ENCODE results near the gene TACC2.

The TACC2 gene

GRCh38 chr10:122295451-122295809 lies 306.5 kb downstream of the TACC2 start:
- Histone ChIP-seq H3K36me3 (ENCODE audit: insufficient read depth, low read length) (no peaks in the 10 kb centered on the region), H3K27ac (ENCODE audit: low read depth, low read length, poor library complexity, severe bottlenecking) (no peak overlapping the region), H3K4me1 (ENCODE audit: insufficient read depth, low read length, severe bottlenecking) (no peaks in the 10 kb centered on the region), H3K9ac (ENCODE audit: low read length) (no peak overlapping the region), H3K27me3 (ENCODE audit: insufficient read depth, low read length) (no peaks in the 10 kb centered on the region; the same call in 1 of the 2 replicates), H3K9me2 (ENCODE audit: low read depth, low read length) (no peaks in the 10 kb centered on the region), H3F3A (ENCODE audit: insufficient read depth, low read length) (no peaks in the 10 kb centered on the region), H3K4me3 (ENCODE audit: low read depth, low read length, poor library complexity, severe bottlenecking) (no peak overlapping the region), H3K4me2 (ENCODE audit: low read length) (no peak overlapping the region), H2AFZ (ENCODE audit: low read length) (no peak overlapping the region), H4K20me1 (ENCODE audit: insufficient read depth, low read length) (no peaks in the 10 kb centered on the region), H3K9me3 (ENCODE audit: low read length) (no peaks in the 10 kb centered on the region), H3K79me2 (ENCODE audit: insufficient read depth, low read length) (no peaks in the 10 kb centered on the region)
- no peak for TF ChIP-seq CTCF (IDR thresholded peaks at IDR 0.05; ENCODE audit: low read length)
- no peak for TF ChIP-seq EZH2 (IDR thresholded peaks at IDR 0.05; ENCODE audit: borderline replicate concordance, low read length)

GRCh38 chr10:122296363-122297120 lies 307.6 kb downstream of the TACC2 start:
- no peak overlapping the region for H3K4me2 ChIP-seq (ENCODE audit: low read length)
- no peaks in the 10 kb centered on the region for H3K9me3 ChIP-seq (ENCODE audit: low read length)
- H3K79me2 ChIP-seq (ENCODE audit: insufficient read depth, low read length): no peaks in the 10 kb centered on the region
- H3K36me3 ChIP-seq (ENCODE audit: insufficient read depth, low read length): no peaks in the 10 kb centered on the region
- H3K27ac ChIP-seq (ENCODE audit: low read depth, low read length, poor library complexity, severe bottlenecking): no peak overlapping the region
- H3F3A ChIP-seq (ENCODE audit: insufficient read depth, low read length): no peaks in the 10 kb centered on the region
- H2AFZ ChIP-seq (ENCODE audit: low read length): no peak overlapping the region
- TF ChIP-seq CTCF (IDR thresholded peaks at IDR 0.05; ENCODE audit: low read length) (no peak), EZH2 (IDR thresholded peaks at IDR 0.05; ENCODE audit: borderline replicate concordance, low read length) (no peak)
- no peaks in the 10 kb centered on the region for H3K9me2 ChIP-seq (ENCODE audit: low read depth, low read length)
- H3K4me1 ChIP-seq (ENCODE audit: insufficient read depth, low read length, severe bottlenecking): no peaks in the 10 kb centered on the region
- no peaks in the 10 kb centered on the region for H4K20me1 ChIP-seq (ENCODE audit: insufficient read depth, low read length)
- H3K4me3 ChIP-seq (ENCODE audit: low read depth, low read length, poor library complexity, severe bottlenecking): no peak overlapping the region
- no peaks in the 10 kb centered on the region; the same call in 1 of the 2 replicates for H3K27me3 ChIP-seq (ENCODE audit: insufficient read depth, low read length)
- no peak overlapping the region for H3K9ac ChIP-seq (ENCODE audit: low read length)

- no peak overlapping the region for H3K4me2 ChIP-seq (ENCODE audit: low read length)
- no peaks in the 10 kb centered on the region for H3K4me1 ChIP-seq (ENCODE audit: insufficient read depth, low read length, severe bottlenecking)
- H4K20me1 ChIP-seq (ENCODE audit: insufficient read depth, low read length): no peaks in the 10 kb centered on the region
- no peak overlapping the region for H3K9ac ChIP-seq (ENCODE audit: low read length)
- H3K27me3 ChIP-seq (ENCODE audit: insufficient read depth, low read length): no peaks in the 10 kb centered on the region; the same call in 1 of the 2 replicates
- H3K9me2 ChIP-seq (ENCODE audit: low read depth, low read length): no peaks in the 10 kb centered on the region
- H3F3A ChIP-seq (ENCODE audit: insufficient read depth, low read length): no peaks in the 10 kb centered on the region
- H3K79me2 ChIP-seq (ENCODE audit: insufficient read depth, low read length): no peaks in the 10 kb centered on the region
- no peaks in the 10 kb centered on the region for H3K36me3 ChIP-seq (ENCODE audit: insufficient read depth, low read length)
- no peak overlapping the region for H3K4me3 ChIP-seq (ENCODE audit: low read depth, low read length, poor library complexity, severe bottlenecking)
- no peak for TF ChIP-seq CTCF (IDR thresholded peaks at IDR 0.05; ENCODE audit: low read length)
- TF ChIP-seq EZH2 (IDR thresholded peaks at IDR 0.05; ENCODE audit: borderline replicate concordance, low read length): no peak
- H3K27ac ChIP-seq (ENCODE audit: low read depth, low read length, poor library complexity, severe bottlenecking): no peak overlapping the region
- no peaks in the 10 kb centered on the region for H3K9me3 ChIP-seq (ENCODE audit: low read length)
- H2AFZ ChIP-seq (ENCODE audit: low read length): no peak overlapping the region
Measured at GRCh38 chr10:122297583-122297982, 308.6 kb downstream of the TACC2 start.
